Measurements from ENCODE around the gene TENM4. TPM values are rescaled to one million over a fixed set of nuclear protein-coding genes. Genes with fewer than 3 reads are reported as not detected.

TENM4 gene
- total and polyA plus RNA-seq, 2 of the 8 experiments (the other 6 are each of a cell fraction or from before 2014, with no cell fraction given): 3.5 to 7.2 TPM

- Histone ChIP-seq H2AFZ (ENCODE audit: low read length) (no peak overlapping the region), H3K18ac (ENCODE audit: extremely low read depth, low read length) (no peak overlapping the region), H3K4me1 (replicated peaks in 1 of 4; ENCODE audit: control insufficient read depth in 3 of 4, insufficient read depth in 4 of 4, low read length in 3 of 4) (no peaks in the 10 kb centered on the region; a peak in 1 of 7 replicates), H2BK15ac (ENCODE audit: low read length) (no peak overlapping the region), H3K14ac (ENCODE audit: insufficient read length) (no peak overlapping the region), H3K4me3 (ENCODE audit: extremely low read depth in 1 of 4, insufficient read depth in 2 of 4, low read depth in 3 of 4, low read length in 4 of 4) (no peak overlapping the region), H2BK20ac (ENCODE audit: low read length) (no peak overlapping the region), H2AK5ac (ENCODE audit: low read depth, low read length) (no peak overlapping the region), H3K4ac (replicated peaks; ENCODE audit: insufficient read length, low read depth, low read length) (no peak overlapping the region), H3K79me2 (ENCODE audit: control insufficient read depth in 1 of 2, insufficient read depth in 2 of 2, low read length in 2 of 2) (no peaks in the 10 kb centered on the region), H3K79me1 (ENCODE audit: low read depth, low read length) (peaks cover 2% of the 10 kb centered on the region; the same call in 1 of the 2 replicates), H4K5ac (ENCODE audit: insufficient read length, low read depth, low read length) (no peak overlapping the region), H3K27ac (ENCODE audit: low read depth, low read length) (no peak overlapping the region), H3K23me2 (ENCODE audit: low read depth, low read length) (no peaks in the 10 kb centered on the region), H2BK120ac (replicated peaks; ENCODE audit: low read depth, low read length) (no peak overlapping the region), H4K20me1 (replicated peaks in 1 of 2; ENCODE audit: control insufficient read depth in 1 of 2, insufficient read depth in 2 of 2, low read length in 2 of 2) (no peaks in the 10 kb centered on the region), H2BK5ac (ENCODE audit: low read depth, low read length) (no peak overlapping the region), H3K36me3 (ENCODE audit: control insufficient read depth in 2 of 4, insufficient read depth in 4 of 4, low read length in 3 of 4) (no peaks in the 10 kb centered on the region), H3K56ac (replicated peaks; ENCODE audit: insufficient read length, low read depth, low read length) (no peak overlapping the region), H3K9ac (replicated peaks in 1 of 4; ENCODE audit: extremely low read depth in 1 of 4, low read depth in 3 of 4, low read length in 3 of 4) (no peak overlapping the region), H3K9me3 (ENCODE audit: insufficient read depth in 2 of 2, low read depth in 1 of 2, low read length in 1 of 2) (no peaks in the 10 kb centered on the region), H2BK12ac (ENCODE audit: low read depth, low read length) (no peak overlapping the region), H4K8ac (ENCODE audit: extremely low read depth, insufficient read depth, low read length) (no peak overlapping the region), H3K27me3 (replicated peaks in 1 of 4; ENCODE audit: control insufficient read depth in 3 of 4, extremely low read depth in 1 of 4, insufficient read depth in 3 of 4, low read length in 3 of 4) (no peaks in the 10 kb centered on the region), H3K4me2 (ENCODE audit: insufficient read depth in 1 of 2, low read depth in 2 of 2, low read length in 2 of 2) (no peak overlapping the region), H4K91ac (replicated peaks; ENCODE audit: insufficient read length, low read length) (no peak overlapping the region), H3K23ac (ENCODE audit: insufficient read length) (no peak overlapping the region)
- ChIA-PET CTCF (ENCODE audit: partially characterized antibody) (interaction anchor here (0.6 to 1.2 kb wide), 5 partner anchors 9 to 679 kb away, joined by 3 to 4 read pairs (median 3); no protein-coding TSS in a partner anchor), POLR2A (ENCODE audit: partially characterized antibody) (no interaction called here)
- FAIRE-seq (no peak), DNase-seq (ENCODE audit: low read depth in 1 of 2, low spot score in 2 of 2) (no peak)
- 92% methylated on average over 2 of the region's 2 CpGs; no CpG with 5 or more reads in 1 of the 2 experiments for WGBS, 2 experiments (ENCODE audit: extremely low coverage in 1 of 2, insufficient coverage in 1 of 2, insufficient read length in 1 of 2, insufficient replicate concordance in 2 of 2, low coverage in 1 of 2, low lambda C conversion rate in 2 of 2, missing lambda C conversion rate in 1 of 2)
- TF ChIP-seq ATF3 (IDR thresholded peaks at IDR 0.05; ENCODE audit: insufficient read depth, low read depth, low read length) (no peak), FOSL1 (IDR thresholded peaks at IDR 0.05; ENCODE audit: insufficient read depth, low read depth, low read length) (no peak), CHD1 (IDR thresholded peaks at IDR 0.05; ENCODE audit: low read depth, low read length) (no peak), TEAD4 (IDR thresholded peaks at IDR 0.05; ENCODE audit: low read depth, low read length) (no peak), KDM1A (IDR thresholded peaks at IDR 0.05; ENCODE audit: borderline replicate concordance, low read length) (no peak), YY1 (IDR thresholded peaks at IDR 0.05; ENCODE audit: low read depth, low read length) (no peak), BACH1 (IDR thresholded peaks at IDR 0.05; ENCODE audit: low read length) (no peak), NRF1 (IDR thresholded peaks at IDR 0.05; ENCODE audit: low read depth, low read length) (no peak), GTF2F1 (IDR thresholded peaks at IDR 0.05; ENCODE audit: borderline replicate concordance, low read depth, low read length) (no peak), EZH2 (IDR thresholded peaks at IDR 0.05; ENCODE audit: low read depth, low read length, severe bottlenecking) (no peak), CBX5 (IDR thresholded peaks at IDR 0.05; ENCODE audit: low read depth, low read length) (no peak), CTBP2 (IDR thresholded peaks at IDR 0.05; ENCODE audit: borderline replicate concordance, insufficient read depth, insufficient read length, low read length) (no peak), RAD21 (IDR thresholded peaks at IDR 0.05 in 1 of 2, conservative IDR thresholded peaks at IDR 0.05 in 1 of 2; ENCODE audit: low read depth in 2 of 2, low read length in 2 of 2) (no peak), SUZ12 (IDR thresholded peaks at IDR 0.05; ENCODE audit: low read length) (no peak)
Observed at GRCh38 chr11:79366218-79366617, 74.6 kb downstream of the TENM4 start.
